Keratinocyte (primary cell): ENCODE data around the gene ULK3.

ENCODE experiments used
- CTCF ChIP-seq, 3 experiments: IDR thresholded peaks in 1 of 3; conservative IDR thresholded peaks in 1 of 3; optimal IDR thresholded peaks in 1 of 3; 2 replicates in 2 of 3; 3 replicates in 1 of 3; pipeline versions ENCODE3 to v1.5.1; 2011; ENCODE audit warnings: low read length in 3 of 3, mild to moderate bottlenecking in 3 of 3, moderate library complexity in 2 of 3, control low read depth in 1 of 3, inconsistent platforms in 1 of 3; ENCODE audit not compliant: insufficient read depth in 2 of 3; ENCODE audit errors: extremely low read depth in 1 of 3
- EZH2 ChIP-seq: IDR thresholded peaks from one replicate; pipeline ENCODE4 v1.6.1; 2012; ENCODE audit warnings: inconsistent platforms, mild to moderate bottlenecking, low read length, moderate library complexity

GRCh38 chr15:74829486-74829885 is 13.5 kb downstream of the ULK3 start:
- TF ChIP-seq CTCF (optimal IDR thresholded peaks at IDR 0.05 in 1 of 3, IDR thresholded peaks at IDR 0.05 in 1 of 3, conservative IDR thresholded peaks at IDR 0.05 in 1 of 3; ENCODE audit: extremely low read depth in 1 of 3, insufficient read depth in 2 of 3, low read length in 3 of 3) (no peak), EZH2 (no peak)
